Measurements from ENCODE around the gene KRT14. TPM values are rescaled to one million over a fixed set of nuclear protein-coding genes. Genes with fewer than 3 reads are reported as not detected.
"Not testable (repeated sequence)": the region's sequence is repeated elsewhere in the genome, so short reads cannot be mapped to it uniquely, and the experiment has no call there.

The KRT14 gene
- total RNA-seq, 1 donor from 2014 or later = not detected

- DNase-seq (ENCODE audit: low read depth) = not testable (repeated sequence)
These were observed 36.6 kb upstream of the KRT14 start for GRCh38 chr17:41623184-41623861.

DNA sequence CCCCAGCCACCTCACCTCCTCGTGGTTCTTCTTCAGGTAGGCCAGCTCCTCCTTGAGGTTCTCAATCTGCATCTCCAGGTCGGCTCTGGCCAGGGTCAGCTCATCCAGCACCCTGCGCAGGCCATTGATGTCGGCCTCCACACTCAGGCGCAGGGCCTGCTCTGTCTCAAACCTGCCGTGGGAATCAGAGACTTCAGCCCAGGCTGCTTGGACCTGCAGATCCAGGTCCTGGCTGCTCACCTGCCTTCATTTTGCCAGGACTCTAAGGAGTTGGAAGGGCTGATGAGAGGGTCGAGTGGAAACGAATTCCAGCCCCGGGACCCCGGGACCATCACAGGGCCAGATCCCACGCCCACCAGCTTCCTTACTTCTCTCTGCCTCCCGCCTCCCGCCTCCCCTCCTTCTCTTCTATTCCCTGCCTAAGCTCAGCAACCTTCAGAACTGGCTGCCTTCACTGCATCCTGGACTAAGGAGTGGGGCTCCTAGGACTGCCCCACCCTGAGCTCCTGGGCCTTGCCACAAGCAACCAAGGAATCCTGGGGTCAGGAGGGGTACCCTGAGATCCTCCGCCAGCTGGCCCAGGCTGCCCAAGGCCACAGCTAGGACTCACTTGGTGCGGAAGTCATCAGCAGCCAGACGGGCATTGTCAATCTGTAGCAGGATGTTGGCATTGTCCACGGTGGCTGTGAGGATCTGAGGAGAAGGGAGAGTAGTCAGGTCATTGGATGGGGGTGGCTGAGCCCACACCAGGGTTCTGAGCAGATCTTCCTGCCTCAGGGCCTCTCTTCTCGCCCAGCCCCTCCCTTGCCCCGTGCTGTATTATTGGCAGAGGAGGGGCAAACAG, 35.9 kb upstream of the KRT14 start:
- not testable (repeated sequence) for DNase-seq (ENCODE audit: low read depth)

DNA sequence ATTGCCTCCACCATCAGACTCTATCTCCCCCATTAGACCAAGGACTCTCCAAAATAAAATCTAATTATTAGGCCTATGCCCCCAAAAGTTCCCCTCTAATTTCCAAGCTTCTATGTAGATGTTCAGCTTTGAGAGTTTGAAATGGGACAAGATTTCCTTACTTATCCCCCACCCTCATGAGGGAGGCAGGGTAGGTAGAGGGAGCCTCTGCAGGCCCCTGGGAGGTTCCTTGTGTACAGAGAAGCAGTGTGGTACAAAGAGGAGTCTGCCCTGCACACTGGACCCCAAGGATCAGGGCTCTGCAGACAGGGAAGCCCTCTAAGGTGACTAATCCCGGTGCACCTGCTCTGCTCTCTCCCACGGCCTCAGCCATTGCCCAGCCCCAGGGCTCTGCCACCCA, 35.2 kb upstream of the KRT14 start:
- no peak for DNase-seq (ENCODE audit: low read depth)

GRCh38 chr17:41621435-41621817, 34.7 kb upstream of the KRT14 start:
- DNase-seq (ENCODE audit: low read depth) = not testable (repeated sequence)

DNA sequence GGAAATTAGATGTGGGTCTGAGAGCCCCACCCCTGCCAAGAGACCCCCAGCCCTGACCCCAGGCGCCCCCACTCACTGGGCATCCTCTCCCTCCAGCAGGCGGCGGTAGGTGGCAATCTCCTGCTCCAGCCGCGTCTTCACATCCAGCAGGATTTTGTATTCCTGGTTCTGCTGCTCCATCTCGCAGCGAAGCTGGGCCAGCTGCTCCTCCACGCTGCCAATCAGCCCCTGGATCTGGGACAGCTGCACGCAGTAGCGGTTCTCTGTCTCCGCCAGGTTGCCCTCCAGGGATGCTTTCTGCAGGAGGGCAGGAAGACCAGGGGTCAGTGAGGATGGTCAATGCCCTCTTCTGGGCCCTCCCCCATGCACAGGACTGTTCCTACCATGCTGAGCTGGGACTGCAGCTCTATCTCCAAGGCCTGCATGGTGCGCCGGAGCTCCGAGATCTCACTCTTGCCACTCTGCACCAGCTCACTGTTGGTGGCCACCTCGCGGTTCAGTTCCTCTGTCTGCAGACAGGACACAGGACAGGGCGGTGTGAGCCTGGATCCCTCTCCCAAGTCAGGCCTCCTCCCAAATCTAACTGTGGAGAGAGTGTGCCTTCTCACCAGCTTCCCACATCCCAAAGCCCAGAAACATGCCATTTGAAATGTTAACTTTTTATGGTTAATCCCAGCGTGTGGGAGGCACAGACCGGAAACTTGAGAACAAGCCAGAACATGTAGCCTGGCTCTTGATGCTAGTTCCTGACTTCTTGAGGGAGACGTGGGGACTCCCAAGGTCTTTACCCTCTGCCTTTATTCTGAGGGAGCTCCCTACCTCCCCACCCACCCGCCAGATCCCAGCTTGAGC, 34.1 kb upstream of the KRT14 start:
- peak; percentile 25 for DNase-seq (ENCODE audit: low read depth)

DNA sequence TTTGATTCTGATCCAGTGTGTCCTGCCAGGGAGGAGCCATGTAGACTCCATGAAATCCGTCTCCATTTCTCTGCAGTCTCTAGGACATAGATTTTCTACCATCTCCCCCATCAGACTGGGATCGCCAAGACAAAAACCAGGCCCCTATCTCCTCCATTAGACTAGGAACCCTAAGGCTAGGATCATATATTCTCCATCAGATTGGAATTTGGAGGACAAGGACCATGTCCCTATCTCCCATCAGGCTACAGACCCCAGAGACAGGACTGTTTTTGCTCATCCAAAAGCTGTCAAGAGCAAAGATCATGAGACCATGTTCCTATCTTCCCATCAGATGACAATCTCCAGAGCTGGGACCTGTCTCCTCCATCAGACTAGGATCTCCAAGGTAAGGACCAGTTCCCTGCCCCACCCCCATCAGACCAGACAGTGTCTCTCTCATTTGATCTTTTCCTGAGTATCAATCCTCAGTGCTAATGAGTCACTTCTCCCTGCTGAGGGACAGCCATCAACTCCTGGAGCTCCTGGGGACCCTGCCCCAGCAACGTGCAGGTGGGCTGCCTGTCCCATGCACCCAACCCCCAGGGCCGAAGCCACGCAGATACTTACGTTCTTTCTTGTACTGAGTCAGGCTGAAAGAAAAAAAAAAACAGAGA, 33.4 kb upstream of the KRT14 start:
- DNase-seq (ENCODE audit: low read depth) = not testable (repeated sequence)

GRCh38 chr17:41619036-41619926, 32.6 kb upstream of the KRT14 start:
- no peak for DNase-seq (ENCODE audit: low read depth)

DNA sequence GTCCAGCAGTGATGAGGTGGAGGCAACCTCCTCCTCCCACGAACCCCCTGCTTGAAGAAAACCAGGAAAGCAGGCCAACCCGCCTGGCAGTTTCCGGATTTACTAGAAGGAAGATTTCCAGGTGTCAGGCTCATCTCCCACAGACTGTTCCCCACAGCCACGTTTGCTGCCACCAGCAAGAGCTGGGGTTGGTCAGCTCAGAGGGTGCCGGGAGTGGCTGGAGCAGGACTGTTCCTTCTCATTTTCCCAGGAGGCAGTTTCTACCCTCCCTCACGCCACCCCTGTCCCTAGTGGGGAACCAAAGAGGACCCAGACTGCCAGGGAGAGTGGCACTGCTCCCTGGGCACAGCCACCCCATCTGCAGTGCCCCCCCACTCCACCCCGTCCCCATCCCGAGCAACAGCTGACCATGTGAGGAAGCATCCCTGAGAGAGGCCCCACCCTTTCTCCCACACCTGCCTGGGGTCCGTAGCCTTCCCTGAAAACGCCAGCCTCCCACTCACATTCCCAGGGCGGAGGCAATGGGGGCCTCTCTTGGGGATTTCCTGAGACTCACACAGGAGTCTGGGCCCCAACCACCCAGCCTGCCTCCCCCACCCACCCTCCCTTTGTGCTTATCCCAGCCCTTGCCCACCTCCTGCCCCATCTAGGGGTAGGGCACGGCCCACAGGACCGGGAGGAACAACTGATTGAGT, 31.8 kb upstream of the KRT14 start:
- DNase-seq (ENCODE audit: low read depth) = no peak

DNA sequence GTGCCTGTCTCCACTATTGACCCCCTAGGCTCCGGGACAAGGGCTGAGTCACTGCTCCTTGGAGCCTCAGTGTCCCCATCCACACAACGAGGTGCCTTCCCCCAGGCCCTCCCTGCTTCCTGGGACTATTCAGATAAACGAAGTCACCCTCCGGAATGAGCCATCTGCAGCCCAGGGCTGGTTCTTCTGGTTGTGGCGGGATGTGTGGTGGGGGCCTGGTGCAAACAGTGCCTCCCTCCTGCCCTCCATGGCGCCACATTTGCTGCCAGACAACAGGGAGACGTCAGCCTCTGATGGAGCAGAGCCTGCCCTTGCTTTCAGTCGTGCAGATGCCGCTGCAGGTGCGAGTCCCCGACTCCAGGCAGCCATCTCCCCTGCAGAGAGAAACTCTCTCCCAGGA, 31.0 kb upstream of the KRT14 start:
- DNase-seq (ENCODE audit: low read depth) = no peak

GRCh38 chr17:41617136-41617535, 30.4 kb upstream of the KRT14 start:
- no peak for DNase-seq (ENCODE audit: low read depth)

- not testable (repeated sequence) for DNase-seq (ENCODE audit: low read depth)
These were observed 29.8 kb upstream of the KRT14 start for GRCh38 chr17:41616486-41616885.

GRCh38 chr17:41615454-41615853, 28.8 kb upstream of the KRT14 start:
- no peak for DNase-seq (ENCODE audit: low read depth)

- DNase-seq (ENCODE audit: low read depth) = not testable (repeated sequence)
These were observed 28.1 kb upstream of the KRT14 start for GRCh38 chr17:41614767-41615166.

GRCh38 chr17:41614098-41614497, 27.4 kb upstream of the KRT14 start:
- no peak for DNase-seq (ENCODE audit: low read depth)

DNA sequence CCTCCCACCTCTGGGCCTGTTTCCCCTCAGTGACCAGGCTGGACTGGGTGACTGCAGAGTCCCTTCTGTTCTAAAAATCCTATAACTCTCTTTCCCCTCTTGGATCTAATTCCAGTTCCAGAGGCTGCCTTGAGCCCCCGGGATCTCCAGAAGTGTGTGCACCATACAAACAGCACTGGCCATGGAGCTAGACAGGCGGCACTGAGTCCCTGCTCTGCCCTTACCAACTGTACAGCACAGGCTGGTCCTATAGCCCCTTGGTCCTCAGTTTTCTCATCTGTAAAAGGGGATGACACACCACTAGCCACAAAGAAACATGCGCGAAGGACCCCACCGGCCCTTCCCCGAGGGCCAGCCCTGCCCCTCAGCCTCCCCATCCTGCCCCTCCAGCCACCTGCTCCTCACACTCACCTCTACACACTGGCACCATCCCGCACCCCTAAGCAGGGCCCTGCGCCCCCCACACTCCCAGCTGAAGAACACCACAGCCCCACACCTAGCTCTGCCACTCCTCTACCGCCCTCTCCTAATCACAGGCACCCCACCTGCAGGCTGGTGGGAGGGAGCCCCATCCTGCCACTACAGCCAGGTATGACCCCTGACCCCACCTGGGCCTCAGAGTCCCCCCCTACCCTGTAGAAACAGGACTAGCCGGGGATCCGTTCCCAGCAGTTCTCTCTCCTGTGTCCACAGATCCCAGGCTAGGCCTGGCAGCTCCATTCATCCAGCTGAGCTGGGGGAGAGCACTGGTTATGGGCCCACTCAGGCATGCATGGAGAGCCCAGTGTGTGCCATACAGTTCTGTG, 26.8 kb upstream of the KRT14 start:
- DNase-seq (ENCODE audit: low read depth) = no peak

DNA sequence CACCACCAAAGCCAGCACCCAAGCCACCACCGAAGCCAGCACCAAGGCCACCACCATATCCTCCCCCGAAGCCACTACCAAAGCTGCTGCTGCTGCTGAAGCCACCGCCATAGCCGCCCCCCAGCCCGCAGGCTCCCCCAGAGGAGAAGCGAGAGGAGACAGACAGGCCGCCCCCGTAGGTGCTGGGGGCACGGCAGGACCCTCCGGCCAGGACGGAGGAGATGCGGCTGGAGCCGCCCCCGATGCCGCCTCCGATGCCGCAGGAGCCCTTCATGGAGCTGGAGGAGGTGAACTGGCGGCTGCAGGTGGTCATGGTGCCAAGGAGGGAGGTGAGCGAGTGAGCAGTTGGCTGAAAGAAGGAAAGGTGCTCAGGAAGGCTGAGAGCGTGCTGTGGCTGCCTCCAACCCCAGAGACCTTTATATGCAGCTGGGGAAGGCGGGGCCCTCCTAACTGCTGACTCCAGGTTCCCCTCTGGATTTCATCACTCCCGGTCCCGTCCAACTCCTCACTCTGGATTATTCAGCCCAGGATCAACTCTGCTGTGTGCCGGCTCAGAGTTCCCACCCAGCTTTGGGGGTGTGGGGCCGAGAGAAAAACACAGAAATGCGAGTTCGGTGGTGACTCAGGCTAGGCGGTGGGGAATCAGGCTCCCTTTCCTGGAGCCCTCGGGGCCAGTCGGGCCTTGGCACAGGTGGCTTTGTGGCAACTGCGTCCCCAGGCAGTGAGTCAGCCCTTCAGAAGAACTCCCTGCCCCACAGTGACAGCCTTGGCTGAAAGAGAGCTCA, 25.9 kb upstream of the KRT14 start, which contains the start of gene KRT16:
Gene KRT16, minus strand, starts transcription at position 392 of the 785 bp plus-strand sequence. Its CDS starts 79 bp downstream, at position 313.
- DNase-seq (ENCODE audit: low read depth) = peak; percentile 68

DNA sequence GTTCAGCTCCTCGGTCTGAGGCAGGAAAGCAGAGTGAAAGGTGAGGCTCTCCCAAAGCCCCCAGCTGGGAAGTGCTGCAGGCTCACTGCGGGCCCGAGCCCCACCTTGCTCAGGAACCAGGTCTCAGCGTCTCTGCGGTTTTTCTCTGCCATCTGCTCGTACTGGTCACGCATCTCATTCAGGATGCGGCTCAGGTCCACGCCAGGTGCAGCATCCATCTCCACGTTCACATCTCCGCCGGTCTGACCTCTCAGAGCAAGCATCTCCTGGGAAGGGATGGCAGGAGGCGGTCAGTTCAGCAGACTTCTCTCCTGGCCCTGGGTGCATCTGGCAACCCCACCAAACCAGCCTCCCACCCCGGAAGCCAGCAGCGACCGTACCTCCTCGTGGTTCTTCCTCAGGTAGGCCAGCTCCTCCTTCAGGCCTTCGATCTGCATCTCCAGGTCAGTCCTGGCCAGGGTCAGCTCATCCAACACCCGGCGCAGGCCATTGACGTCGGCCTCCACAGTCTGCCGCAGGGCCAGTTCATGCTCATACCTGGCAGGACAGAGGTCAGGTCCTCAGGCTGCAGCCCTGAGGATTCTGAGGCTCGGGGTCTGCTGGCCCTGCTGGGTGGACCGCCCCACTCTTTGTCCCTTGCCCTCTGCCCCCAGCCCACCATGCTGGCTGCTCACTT, 24.4 kb upstream of the KRT14 start:
- DNase-seq (ENCODE audit: low read depth) = no peak
